ENCODE measurements around the gene MUL1.

Gene MUL1

GRCh38 chr1:20479840-20480239, 28.1 kb downstream of the MUL1 start:
- H3K27me3 ChIP-seq (ENCODE audit: insufficient read depth, poor library complexity, severe bottlenecking): no peaks in the 10 kb centered on the region
- no peak overlapping the region for H3K4me3 ChIP-seq (ENCODE audit: severe bottlenecking)
- peaks cover 32% of the 10 kb centered on the region for H3K4me1 ChIP-seq (ENCODE audit: insufficient read depth, poor library complexity, severe bottlenecking)
- no peaks in the 10 kb centered on the region for H3K9me3 ChIP-seq (ENCODE audit: severe bottlenecking)
- ATAC-seq (ENCODE audit: low read depth): no peak
- no peak overlapping the region for H3K27ac ChIP-seq (ENCODE audit: poor library complexity, severe bottlenecking)
- H3K36me3 ChIP-seq (ENCODE audit: low read depth): peaks cover 13% of the 10 kb centered on the region
- no peak for DNase-seq (ENCODE audit: low spot score)
- TF ChIP-seq, protein P1, sequence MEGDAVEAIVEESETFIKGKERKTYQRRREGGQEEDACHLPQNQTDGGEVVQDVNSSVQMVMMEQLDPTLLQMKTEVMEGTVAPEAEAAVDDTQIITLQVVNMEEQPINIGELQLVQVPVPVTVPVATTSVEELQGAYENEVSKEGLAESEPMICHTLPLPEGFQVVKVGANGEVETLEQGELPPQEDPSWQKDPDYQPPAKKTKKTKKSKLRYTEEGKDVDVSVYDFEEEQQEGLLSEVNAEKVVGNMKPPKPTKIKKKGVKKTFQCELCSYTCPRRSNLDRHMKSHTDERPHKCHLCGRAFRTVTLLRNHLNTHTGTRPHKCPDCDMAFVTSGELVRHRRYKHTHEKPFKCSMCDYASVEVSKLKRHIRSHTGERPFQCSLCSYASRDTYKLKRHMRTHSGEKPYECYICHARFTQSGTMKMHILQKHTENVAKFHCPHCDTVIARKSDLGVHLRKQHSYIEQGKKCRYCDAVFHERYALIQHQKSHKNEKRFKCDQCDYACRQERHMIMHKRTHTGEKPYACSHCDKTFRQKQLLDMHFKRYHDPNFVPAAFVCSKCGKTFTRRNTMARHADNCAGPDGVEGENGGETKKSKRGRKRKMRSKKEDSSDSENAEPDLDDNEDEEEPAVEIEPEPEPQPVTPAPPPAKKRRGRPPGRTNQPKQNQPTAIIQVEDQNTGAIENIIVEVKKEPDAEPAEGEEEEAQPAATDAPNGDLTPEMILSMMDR (IDR thresholded peaks at IDR 0.05; ENCODE audit: poor library complexity, severe bottlenecking): no peak

GRCh38 chr1:20478057-20478635, 29.8 kb downstream of the MUL1 start:
- no peak for ATAC-seq (ENCODE audit: low read depth)
- no peak for DNase-seq (ENCODE audit: low spot score)
- TF ChIP-seq, protein P1 (IDR thresholded peaks at IDR 0.05; ENCODE audit: poor library complexity, severe bottlenecking): no peak

DNA sequence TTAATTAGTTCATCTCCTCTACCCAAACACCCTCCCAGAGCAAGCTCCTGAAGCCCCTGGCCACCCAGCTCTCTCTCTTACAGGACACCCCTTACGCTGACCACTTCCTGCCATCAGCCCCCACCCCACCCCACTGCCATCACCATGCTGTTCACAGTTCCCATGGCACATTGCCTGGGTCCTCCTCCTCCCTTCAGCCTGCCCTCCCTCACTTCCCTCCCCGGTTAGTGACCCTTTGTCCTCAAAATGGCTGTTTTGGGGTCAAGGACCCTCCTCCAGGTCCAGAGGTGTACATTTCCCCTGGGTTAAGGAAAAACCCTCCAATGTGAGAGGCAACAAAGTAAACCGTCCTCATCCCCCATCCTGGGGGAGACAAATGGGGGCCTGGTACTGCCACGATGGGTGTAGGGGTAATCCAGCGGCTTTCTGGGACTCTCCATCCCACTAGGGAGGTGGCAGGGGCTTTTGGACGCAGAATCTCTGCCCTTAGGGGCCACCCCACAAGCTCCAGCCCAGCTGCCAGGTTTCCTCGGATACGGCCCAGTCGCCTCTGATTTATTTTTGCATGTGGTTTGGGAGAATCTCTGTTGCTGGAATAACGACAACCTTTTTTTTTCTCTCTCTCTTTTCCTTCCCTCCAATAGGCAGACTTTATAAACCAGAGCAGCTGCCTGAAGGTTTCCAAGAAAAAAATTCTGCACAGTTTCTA, 30.4 kb downstream of the MUL1 start:
- Histone ChIP-seq H3K4me3 (ENCODE audit: severe bottlenecking) (no peak overlapping the region), H3K36me3 (ENCODE audit: low read depth) (peaks cover 2% of the 10 kb centered on the region), H3K27ac (ENCODE audit: poor library complexity, severe bottlenecking) (no peak overlapping the region), H3K9me3 (ENCODE audit: severe bottlenecking) (no peaks in the 10 kb centered on the region), H3K27me3 (ENCODE audit: insufficient read depth, poor library complexity, severe bottlenecking) (no peaks in the 10 kb centered on the region), H3K4me1 (ENCODE audit: insufficient read depth, poor library complexity, severe bottlenecking) (peaks cover 22% of the 10 kb centered on the region)
- DNase-seq (ENCODE audit: low spot score) (no peak), ATAC-seq (ENCODE audit: low read depth) (no peak)
- TF ChIP-seq, protein P1 (IDR thresholded peaks at IDR 0.05; ENCODE audit: poor library complexity, severe bottlenecking): no peak

More at GRCh38 chr1:20478057-20478635, 29.8 kb downstream of the MUL1 start:
- peaks cover 8% of the 10 kb centered on the region for H3K36me3 ChIP-seq (ENCODE audit: low read depth)
- H3K4me1 ChIP-seq (ENCODE audit: insufficient read depth, poor library complexity, severe bottlenecking): peaks cover 27% of the 10 kb centered on the region
- no peaks in the 10 kb centered on the region for H3K9me3 ChIP-seq (ENCODE audit: severe bottlenecking)
- no peak overlapping the region for H3K4me3 ChIP-seq (ENCODE audit: severe bottlenecking)
- H3K27me3 ChIP-seq (ENCODE audit: insufficient read depth, poor library complexity, severe bottlenecking): no peaks in the 10 kb centered on the region
- no peak overlapping the region for H3K27ac ChIP-seq (ENCODE audit: poor library complexity, severe bottlenecking)

DNA sequence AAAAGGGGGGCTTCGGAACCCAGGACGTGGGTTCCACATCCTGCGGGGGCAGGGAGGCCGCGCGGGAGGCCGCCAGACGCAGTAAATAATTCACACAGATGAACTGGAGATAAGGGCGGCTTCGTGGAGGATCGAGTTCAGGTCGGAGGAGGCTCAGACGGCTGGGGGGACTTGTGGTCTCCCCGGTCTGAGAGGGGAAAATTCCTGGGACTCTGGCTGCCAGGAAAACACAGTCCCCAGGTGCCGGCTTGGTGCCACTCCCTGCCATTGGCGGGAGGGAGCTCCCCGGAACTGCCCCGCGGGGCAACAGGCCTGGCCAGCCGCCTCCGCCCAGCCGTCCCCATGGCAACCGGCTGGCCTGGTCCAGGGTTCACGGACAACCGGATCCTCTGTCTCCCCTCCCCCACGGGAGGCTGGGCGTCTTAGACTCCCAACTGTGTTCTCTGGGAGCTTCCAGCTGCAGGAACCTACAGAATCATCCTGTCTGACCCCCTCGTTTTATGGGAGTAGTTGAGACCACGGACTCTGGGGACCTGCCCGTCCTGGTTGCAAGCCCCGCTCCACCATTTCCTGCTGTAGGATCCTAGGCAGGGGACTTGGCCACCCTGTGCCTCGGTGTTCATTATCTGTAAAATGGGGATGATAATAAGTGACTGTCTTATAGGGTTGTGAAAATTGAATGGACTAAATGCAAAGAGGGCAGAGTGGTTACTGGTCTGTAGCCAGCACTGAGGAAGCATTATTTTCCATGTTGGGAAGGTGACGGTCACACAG, 31.5 kb downstream of the MUL1 start:
- Histone ChIP-seq H3K4me3 (ENCODE audit: severe bottlenecking) (no peak overlapping the region), H3K27me3 (ENCODE audit: insufficient read depth, poor library complexity, severe bottlenecking) (no peaks in the 10 kb centered on the region), H3K27ac (ENCODE audit: poor library complexity, severe bottlenecking) (no peak overlapping the region), H3K9me3 (ENCODE audit: severe bottlenecking) (no peaks in the 10 kb centered on the region), H3K36me3 (ENCODE audit: low read depth) (no peaks in the 10 kb centered on the region), H3K4me1 (ENCODE audit: insufficient read depth, poor library complexity, severe bottlenecking) (peaks cover 18% of the 10 kb centered on the region)
- 0 out of 3 replicates have a peak, but pooled peaks have one; percentile 10 for ATAC-seq (ENCODE audit: low read depth)
- TF ChIP-seq, protein P1 (IDR thresholded peaks at IDR 0.05; ENCODE audit: poor library complexity, severe bottlenecking): no peak
- no peak for DNase-seq (ENCODE audit: low spot score)
